K562 (cell line): ENCODE data around the gene MTA2. TPM values are rescaled to one million over a fixed set of nuclear protein-coding genes. Genes with fewer than 3 reads are reported as not detected.
A peak's percentile ranks its signal among the peaks of the same experiment; 100 is the strongest.

Source experiments
- CREB5 ChIP-seq: fragments of 250-450 bp; sonication (Bioruptor Pico); IDR thresholded peaks from 2 replicates; pipeline ENCODE4 v1.5.0; 2020; ENCODE audit warnings: mild to moderate bottlenecking
- ILF3 ChIP-seq: fragments of 450-650 bp; IDR thresholded peaks from 2 replicates; pipeline ENCODE4 v1.6.1; 2018; ENCODE audit warnings: antibody characterized with exemption, mild to moderate bottlenecking, moderate library complexity, borderline replicate concordance
- JUND ChIP-seq, 2 experiments: IDR thresholded peaks; 2 replicates in 1 of 2; 3 replicates in 1 of 2; pipeline ENCODE4 v1.6.1; 2011; ENCODE audit warnings: borderline replicate concordance in 2 of 2, low read depth in 2 of 2, low read length in 2 of 2, improper control_type of control experiment in 1 of 2, missing biosample characterization in 1 of 2, missing genetic modification characterization in 1 of 2, missing genetic modification reagents in 1 of 2
- MAZ ChIP-seq, 2 experiments: fragments of 450-650 bp in 1 of 2; sonication (generic) in 1 of 2; formaldehyde crosslinking; IDR thresholded peaks in 1 of 2; conservative IDR thresholded peaks in 1 of 2; 2 replicates each; pipeline versions ENCODE4 v1.4.0 to v1.5.0; 2020; ENCODE audit warnings: mild to moderate bottlenecking in 1 of 2, missing genetic modification reagents in 1 of 2
- MIER1 ChIP-seq: fragments of 450-650 bp; IDR thresholded peaks from 2 replicates; pipeline ENCODE4 v1.6.1; 2016; ENCODE audit warnings: antibody characterized with exemption, mild to moderate bottlenecking, low read depth
- MLX ChIP-seq, 2 experiments: fragments of 450-650 bp in 1 of 2; sonication (generic) in 1 of 2; formaldehyde crosslinking; conservative IDR thresholded peaks; 2 replicates each; pipeline versions ENCODE4 v1.4.0 to v1.8.1; 2020 to 2022; ENCODE audit warnings: mild to moderate bottlenecking in 1 of 2, missing genetic modification reagents in 1 of 2
- NRF1 ChIP-seq, 2 experiments: fragments of 450-650 bp; IDR thresholded peaks in 1 of 2; conservative IDR thresholded peaks in 1 of 2; 2 replicates each; pipeline ENCODE4 v1.6.1; 2014; ENCODE audit warnings: mild to moderate bottlenecking in 2 of 2
- NUFIP1 ChIP-seq: fragments of 450-650 bp; IDR thresholded peaks from 2 replicates; pipeline ENCODE4 v1.6.1; 2018; ENCODE audit not compliant: partially characterized antibody
- PHTF2 ChIP-seq: fragments of 250-450 bp; sonication (Bioruptor Pico); IDR thresholded peaks from 2 replicates; pipeline ENCODE4 v1.5.0; 2021; ENCODE audit warnings: mild to moderate bottlenecking
- TCF3 ChIP-seq: sonication (generic); formaldehyde crosslinking; IDR thresholded peaks from 2 replicates; pipeline ENCODE4 v1.4.0; 2020; ENCODE audit warnings: mild to moderate bottlenecking, missing genetic modification reagents
- TEAD2 ChIP-seq: fragments of 450-650 bp; IDR thresholded peaks from 2 replicates; pipeline ENCODE4 v1.6.1; 2016; ENCODE audit warnings: missing genetic modification characterization, control low read depth, missing compliant biosample characterization
- TSHZ1 ChIP-seq: fragments of 250-450 bp; sonication (Bioruptor Pico); IDR thresholded peaks from 2 replicates; pipeline ENCODE4 v1.4.0; 2020; ENCODE audit warnings: mild to moderate bottlenecking, moderate library complexity
- ZBTB9 ChIP-seq: fragments of 450-650 bp; formaldehyde crosslinking; IDR thresholded peaks from 2 replicates; pipeline ENCODE4 v1.4.0; 2020; ENCODE audit warnings: mild to moderate bottlenecking, moderate library complexity
- ZNF134 ChIP-seq: fragments of 250-450 bp; sonication (Bioruptor Pico); conservative IDR thresholded peaks from 2 replicates; pipeline ENCODE4 v1.4.0; 2020
- ZNF174 ChIP-seq: fragments of 250-450 bp; sonication (Bioruptor Pico); IDR thresholded peaks from 2 replicates; pipeline ENCODE4 v1.4.0; 2020; ENCODE audit warnings: mild to moderate bottlenecking
- ZNF253 ChIP-seq: fragments of 250-450 bp; sonication (Bioruptor Pico); conservative IDR thresholded peaks from 2 replicates; pipeline ENCODE4 v1.6.1; 2021; ENCODE audit warnings: mild to moderate bottlenecking
- polyA plus RNA-seq, 8 experiments: library from polyadenylated mRNA; depleted of rRNA in 4 of 8; stranded (reverse) in 5 of 8; unstranded in 3 of 8; fragments of >200 nt; fragmentation: Nextera tagmentation in 2 of 8; fragmentation: Illumina TruSeq in 1 of 8; extraction: Ambion mirVana in 2 of 8; extraction: Trizol in 1 of 8; gene quantifications; 2 replicates each; pipeline versions ENCODE4 v1.2.1 to v1.2.3, GENCODE V29; 2011 to 2014; ENCODE audit warnings: inconsistent platforms in 1 of 8, missing spikeins in 1 of 8
- total RNA-seq, 7 experiments: library from RNA; depleted of rRNA in 6 of 7; stranded (reverse); fragments of >200 nt in 6 of 7; fragmentation: Illumina TruSeq in 2 of 7; extraction: Trizol in 2 of 7; gene quantifications; 2 replicates each; pipeline versions ENCODE4 v1.2.1 to v1.2.3, GENCODE V29; 2011 to 2021; ENCODE audit warnings: low replicate concordance in 1 of 7

MTA2 gene
- total and polyA plus RNA-seq, 9 of the 15 experiments (the other 6 are each of a cell fraction or from before 2014, with no cell fraction given): 6.2 to 220 (median 172) TPM

GRCh38 chr11:62556108-62556874 lies 45.4 kb downstream of the MTA2 start (continued):
- TF ChIP-seq JUND (IDR thresholded peaks at IDR 0.05; ENCODE audit: borderline replicate concordance, low read depth, low read length) (peak; percentile 77), JUND (tag; IDR thresholded peaks at IDR 0.05; ENCODE audit: borderline replicate concordance, low read depth, low read length) (peak; percentile 63; the same call in 2 of the 3 replicates), MAZ (CRISPR knock-in tag; conservative IDR thresholded peaks at IDR 0.05 in 1 of 2, IDR thresholded peaks at IDR 0.05 in 1 of 2) (peak; percentile 47 to 50; a peak in 1 of 4 replicates), MIER1 (no peak), TCF3 (CRISPR knock-in tag) (peak; percentile 9; the same call in 1 of the 2 replicates), NRF1 (conservative IDR thresholded peaks at IDR 0.05 in 1 of 2, IDR thresholded peaks at IDR 0.05 in 1 of 2) (peak; percentile 59 to 68), ZNF134 (CRISPR knock-in tag) (0 out of 2 replicates have a peak, but pooled peaks have one; percentile 31), TSHZ1 (no peak), MLX (CRISPR knock-in tag; conservative IDR thresholded peaks at IDR 0.05) (0 out of 4 replicates have a peak, but pooled peaks of 1 of the 2 experiments have one; percentile 56), TEAD2 (tag) (no peak), NUFIP1 (no peak), CREB5 (CRISPR knock-in tag) (no peak), ZBTB9 (CRISPR knock-in tag) (peak; percentile 81), ILF3 (no peak), PHTF2 (CRISPR knock-in tag) (no peak), ZNF174 (no peak), ZNF253 (CRISPR knock-in tag) (no peak)
